GM15510 (cell line): ENCODE data around the gene FUT7.

ENCODE experiments used
- POLR2A ChIP-seq: IDR thresholded peaks from 3 replicates; pipeline ENCODE4 v1.6.1; 2011; ENCODE audit warnings: borderline replicate concordance; ENCODE audit not compliant: insufficient read length; ENCODE audit errors: extremely low read depth

Gene FUT7

GRCh38 chr9:136996361-136997292 is 35.3 kb downstream of the FUT7 start, which contains the start of gene CLIC3:
CLIC3 (minus strand) TSS chr9:136996568; CDS start chr9:136996543, 25 bp downstream.
- no peak for TF ChIP-seq POLR2A

- TF ChIP-seq POLR2A = no peak
Observed at GRCh38 chr9:136995772-136996311, 36.0 kb downstream of the FUT7 start.

- TF ChIP-seq POLR2A = no peak
Observed at GRCh38 chr9:136995362-136995761, 36.5 kb downstream of the FUT7 start.

- no peak for TF ChIP-seq POLR2A
Observed at GRCh38 chr9:136994888-136995230, 37.0 kb downstream of the FUT7 start.

GRCh38 chr9:136994180-136994887 is 37.6 kb downstream of the FUT7 start:
- TF ChIP-seq POLR2A = no peak

- no peak for TF ChIP-seq POLR2A
Observed at GRCh38 chr9:136992819-136993369, 39.0 kb downstream of the FUT7 start.

GRCh38 chr9:136991993-136992818 is 39.7 kb downstream of the FUT7 start, which contains the start of gene PAXX:
PAXX (plus strand) TSS chr9:136992422; CDS start chr9:136992444, 22 bp downstream.
- peak; percentile 68 for TF ChIP-seq POLR2A

- TF ChIP-seq POLR2A = no peak
Observed at GRCh38 chr9:136990242-136990911, 41.5 kb downstream of the FUT7 start.

GRCh38 chr9:136988872-136989271 is 43.0 kb downstream of the FUT7 start:
- TF ChIP-seq POLR2A = no peak

- TF ChIP-seq POLR2A = no peak
Observed at GRCh38 chr9:136985853-136986252, 46.0 kb downstream of the FUT7 start.

- TF ChIP-seq POLR2A = no peak
Observed at GRCh38 chr9:136985027-136985602, 46.8 kb downstream of the FUT7 start.

GRCh38 chr9:136984464-136985026 is 47.3 kb downstream of the FUT7 start:
- TF ChIP-seq POLR2A = no peak
